GM18907 (cell line): ENCODE measurements around the gene PHF14.
"Not testable (repeated sequence)": the region's sequence is repeated elsewhere in the genome, so short reads cannot be mapped to it uniquely, and the experiment has no call there.

ENCODE experiments used
- ATAC-seq: cut with Tn5 transposase; IDR thresholded peaks from one replicate; pipeline ENCODE4 v1.9.1; 2021; ENCODE audit warnings: mild to moderate bottlenecking, moderate library complexity; ENCODE audit not compliant: unreplicated experiment

The PHF14 gene

DNA sequence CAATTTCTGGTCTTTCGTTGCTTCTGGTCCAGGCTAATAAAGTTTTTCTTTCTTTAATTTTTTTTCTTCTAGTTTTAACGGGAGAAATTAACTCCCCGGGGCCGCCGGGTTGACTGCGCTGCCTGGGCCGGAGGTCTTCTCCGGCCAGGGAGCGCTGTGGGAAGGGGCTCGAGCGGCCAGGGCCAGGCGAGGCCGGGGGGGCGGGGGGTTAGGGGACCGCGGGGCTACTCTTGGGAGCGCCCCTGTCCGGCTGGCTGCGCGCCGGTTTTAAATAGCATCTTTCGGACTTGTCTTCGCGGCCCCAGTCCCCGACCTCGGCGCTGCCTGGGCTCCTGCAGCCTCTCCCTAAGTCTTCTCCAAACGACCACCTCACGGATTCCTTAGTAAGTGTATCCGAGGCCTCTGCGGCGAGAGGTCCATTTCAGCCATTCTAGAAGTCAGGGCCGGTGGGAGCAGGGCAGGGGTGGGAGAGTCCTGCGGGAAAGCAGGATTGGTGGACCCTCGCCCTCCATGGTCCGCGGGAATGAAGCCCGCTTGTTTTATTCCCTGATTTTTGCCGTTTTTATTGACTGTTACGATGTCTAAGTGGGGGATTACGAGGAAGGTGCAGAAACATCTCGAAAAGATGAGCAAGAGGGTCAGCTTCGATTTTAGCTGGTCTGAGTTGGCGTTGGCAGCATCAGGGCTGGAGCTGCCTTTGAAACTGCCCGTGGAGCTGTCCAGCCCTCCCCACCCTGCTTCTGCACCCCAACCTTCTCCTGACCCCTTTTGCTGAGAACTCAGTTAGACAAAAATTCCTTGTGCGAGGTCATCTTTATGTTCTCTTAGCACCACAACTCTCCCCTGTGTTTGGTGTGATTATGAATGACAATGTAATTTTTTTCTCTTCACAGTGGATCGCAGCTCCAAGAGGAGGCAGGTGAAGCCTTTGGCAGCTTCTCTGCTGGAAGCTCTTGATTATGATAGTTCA, 555 bp downstream of the PHF14 start:
- ATAC-seq: peak; percentile 39

DNA sequence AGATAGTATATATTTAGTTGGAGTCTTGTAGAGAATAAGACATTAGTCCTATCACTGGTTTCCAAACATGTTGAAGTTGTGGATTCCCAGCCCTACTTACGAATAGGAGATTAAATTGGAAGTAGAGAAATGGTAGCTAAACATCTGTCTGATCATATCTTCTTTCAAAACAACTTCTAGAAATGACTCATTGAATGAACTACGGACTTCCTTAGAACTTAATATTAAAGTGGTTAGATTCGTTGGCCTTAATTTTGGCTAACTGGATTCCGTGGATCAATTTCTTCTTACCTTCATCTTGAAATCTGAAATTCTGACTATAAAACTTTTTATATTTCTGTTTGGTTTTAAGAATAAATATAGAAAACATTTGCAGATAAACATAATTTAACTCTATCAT, 3.4 kb downstream of the PHF14 start:
- ATAC-seq: no peak

DNA sequence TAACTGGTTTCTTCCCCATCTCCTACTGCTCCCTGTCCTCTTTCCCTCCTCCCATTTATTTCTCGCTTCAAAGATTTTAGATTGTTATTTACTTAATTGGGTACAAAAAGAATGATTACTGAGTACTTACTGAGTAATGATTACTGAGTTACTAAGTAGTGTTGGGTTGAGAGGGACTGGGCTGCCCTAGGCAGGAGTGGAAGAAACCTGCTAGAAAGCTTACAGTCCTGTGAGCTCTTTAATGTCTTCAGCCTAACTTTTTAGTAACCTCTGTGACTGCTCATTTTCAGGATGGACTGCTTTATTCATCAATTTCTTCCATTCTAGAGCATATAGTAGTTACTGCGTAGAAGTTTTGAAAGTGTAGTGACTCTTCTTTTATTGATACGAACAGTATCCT, 7.6 kb downstream of the PHF14 start:
- ATAC-seq: no peak

DNA sequence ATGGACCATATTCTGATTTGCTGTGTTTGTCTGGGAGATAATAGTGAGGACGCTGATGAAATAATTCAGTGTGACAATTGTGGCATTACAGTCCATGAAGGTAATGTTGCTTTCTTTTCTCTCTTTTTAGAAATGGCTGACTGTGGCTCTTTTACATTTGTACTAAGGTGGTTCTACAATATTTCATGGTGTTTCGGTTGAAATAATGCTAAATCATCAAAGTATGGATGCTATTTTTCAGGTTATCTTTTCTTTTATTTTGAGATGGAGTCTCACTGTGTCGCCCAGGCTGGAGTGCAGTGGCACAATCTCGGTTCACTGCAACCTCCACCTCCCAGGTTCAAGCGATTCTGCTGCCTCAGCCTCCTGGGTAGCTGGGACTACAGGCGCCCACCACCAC, 17.1 kb downstream of the PHF14 start:
- ATAC-seq: not testable (repeated sequence)

DNA sequence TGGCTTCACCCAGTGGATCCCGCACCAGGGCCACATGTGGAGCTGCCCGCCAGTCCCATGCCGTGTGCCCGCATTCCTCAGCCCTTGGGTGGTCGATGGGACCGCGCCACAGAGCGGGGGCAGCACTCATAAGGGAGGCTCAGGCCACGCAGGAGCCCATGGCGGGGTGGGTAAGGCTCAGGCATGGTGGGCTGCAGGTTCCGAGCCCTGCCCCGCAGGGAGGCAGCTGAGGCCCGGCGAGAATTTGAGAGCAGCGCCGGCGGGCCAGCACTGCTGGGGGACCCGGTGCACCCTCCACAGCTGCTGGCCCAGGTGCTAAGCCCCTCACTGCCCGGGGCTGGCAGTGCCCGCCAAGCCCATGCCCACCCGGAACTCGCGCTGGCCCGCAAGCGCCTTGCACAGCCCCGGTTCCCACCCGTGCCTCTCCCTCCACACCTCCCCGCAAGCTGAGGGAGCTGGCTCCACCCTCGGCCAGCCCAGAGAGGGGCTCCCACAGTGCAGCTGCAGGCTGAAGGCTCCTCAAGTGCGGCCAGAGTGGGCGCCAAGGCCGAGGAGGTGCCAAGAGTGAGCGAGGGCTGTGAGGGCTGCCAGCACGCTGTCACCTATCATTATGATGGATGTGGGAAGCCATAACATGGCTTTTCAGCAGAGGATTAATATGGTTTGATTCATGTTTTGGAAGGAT, 22.0 kb downstream of the PHF14 start:
- ATAC-seq: not testable (repeated sequence)

DNA sequence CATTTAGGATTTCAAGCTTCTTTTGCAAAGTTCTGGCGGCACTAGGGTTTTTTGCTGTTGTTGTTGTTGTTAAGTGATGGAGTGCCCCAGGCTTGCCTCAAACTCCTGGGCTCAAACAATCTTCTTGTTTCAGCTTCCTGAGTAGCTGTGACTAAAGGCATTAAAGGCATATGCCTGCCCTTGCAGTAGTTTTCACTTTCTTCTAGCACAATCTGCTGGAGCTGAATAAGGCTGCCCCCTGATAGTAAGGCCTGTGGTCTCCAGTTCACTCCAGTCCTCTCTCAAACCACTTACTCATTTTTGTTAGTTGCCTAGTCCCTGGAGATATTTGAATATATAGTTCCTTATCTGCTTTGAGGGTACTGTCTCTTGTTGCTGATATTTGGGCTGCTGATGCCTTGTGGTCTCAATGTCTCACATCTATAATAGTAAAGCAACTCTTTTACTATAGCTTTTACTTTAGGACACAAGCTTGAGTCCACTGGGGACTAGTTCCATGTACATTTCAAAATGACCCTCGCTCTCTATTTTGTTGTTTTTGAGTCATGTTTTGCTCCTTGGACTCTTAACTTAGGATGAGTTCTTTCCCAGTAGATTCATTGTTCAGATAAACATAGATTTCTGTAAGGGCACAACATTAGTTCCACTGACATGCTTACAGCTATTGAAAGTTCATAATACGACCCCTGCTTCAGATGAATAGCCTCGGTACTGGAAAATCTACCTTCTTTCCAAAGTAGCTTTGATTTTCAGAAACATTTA, 25.5 kb downstream of the PHF14 start:
- peak; percentile 47 for ATAC-seq

DNA sequence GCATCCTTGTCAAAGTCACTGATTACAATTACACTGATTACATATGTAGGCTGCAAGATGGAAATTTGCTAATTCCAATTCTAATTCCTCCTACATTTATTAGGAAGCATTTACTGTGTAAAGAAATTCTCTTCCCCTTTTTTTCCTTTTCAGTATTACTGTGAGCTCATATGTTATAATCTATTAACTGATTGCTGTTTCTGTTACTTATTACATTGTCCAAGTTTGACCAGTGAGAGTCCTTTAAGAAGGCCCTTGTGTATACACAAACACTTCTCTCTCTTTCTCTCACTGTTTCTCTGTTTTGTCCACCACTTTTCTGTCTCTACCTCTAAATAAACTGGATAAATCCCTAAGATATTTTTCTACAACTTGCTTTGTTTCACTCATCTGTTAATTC, 31.5 kb downstream of the PHF14 start:
- ATAC-seq: peak; percentile 81

DNA sequence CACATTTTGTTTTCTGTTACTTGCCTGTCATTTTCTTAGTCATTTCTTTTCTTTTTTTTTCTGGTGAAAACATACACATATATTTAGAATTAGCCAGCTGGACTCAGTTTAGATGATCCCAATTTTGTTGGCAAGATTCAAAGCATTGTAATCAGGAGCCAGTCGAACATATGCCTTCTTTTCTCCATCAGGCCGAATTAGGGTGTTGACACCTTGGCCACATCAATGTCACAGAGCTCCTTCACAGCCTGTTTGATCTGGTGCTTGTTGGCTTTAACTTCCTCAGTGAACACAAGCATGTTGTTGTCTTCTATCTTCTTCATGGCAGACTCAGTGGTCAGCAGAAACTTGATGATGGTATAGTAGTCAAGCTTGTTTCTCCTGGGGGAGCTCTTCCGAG, 32.6 kb downstream of the PHF14 start:
- ATAC-seq: no peak

DNA sequence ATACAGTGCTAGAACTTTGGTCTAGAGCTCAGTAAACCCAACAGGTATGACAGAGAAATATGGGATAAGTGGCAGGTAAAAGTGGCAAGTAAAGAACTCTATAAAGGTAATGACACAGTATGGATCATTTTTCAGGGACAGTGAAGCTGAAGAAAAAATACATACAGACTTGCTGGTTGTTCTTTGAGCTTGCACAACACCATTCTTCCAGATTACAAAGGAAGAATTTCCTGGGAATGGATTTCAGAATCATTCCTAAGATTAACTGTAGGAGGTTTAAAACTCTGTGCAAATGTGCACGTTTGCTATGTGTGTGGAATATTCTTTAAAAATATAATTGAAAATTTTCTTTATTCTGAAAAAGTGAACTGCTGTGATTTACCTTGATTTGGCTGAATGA, 36.0 kb downstream of the PHF14 start:
- no peak for ATAC-seq

DNA sequence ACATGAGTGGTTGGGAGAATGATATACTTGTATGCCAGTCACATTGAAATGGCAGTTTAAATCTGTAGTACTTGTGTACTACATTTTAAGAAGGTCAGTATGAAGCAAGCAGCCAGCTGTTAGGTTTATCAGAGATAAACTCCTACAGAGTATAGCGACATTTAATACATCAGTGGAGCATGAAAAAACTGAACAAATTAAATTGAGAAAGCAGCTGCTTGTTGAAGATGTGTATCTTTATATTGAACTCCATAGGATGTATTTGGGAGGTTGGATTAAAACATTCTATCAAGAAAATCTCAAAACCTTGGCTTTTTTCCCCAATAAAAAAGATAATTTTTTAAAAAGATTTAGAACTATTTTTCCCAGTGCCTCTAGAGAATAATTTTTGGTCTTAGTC, 47.8 kb downstream of the PHF14 start:
- ATAC-seq: no peak

DNA sequence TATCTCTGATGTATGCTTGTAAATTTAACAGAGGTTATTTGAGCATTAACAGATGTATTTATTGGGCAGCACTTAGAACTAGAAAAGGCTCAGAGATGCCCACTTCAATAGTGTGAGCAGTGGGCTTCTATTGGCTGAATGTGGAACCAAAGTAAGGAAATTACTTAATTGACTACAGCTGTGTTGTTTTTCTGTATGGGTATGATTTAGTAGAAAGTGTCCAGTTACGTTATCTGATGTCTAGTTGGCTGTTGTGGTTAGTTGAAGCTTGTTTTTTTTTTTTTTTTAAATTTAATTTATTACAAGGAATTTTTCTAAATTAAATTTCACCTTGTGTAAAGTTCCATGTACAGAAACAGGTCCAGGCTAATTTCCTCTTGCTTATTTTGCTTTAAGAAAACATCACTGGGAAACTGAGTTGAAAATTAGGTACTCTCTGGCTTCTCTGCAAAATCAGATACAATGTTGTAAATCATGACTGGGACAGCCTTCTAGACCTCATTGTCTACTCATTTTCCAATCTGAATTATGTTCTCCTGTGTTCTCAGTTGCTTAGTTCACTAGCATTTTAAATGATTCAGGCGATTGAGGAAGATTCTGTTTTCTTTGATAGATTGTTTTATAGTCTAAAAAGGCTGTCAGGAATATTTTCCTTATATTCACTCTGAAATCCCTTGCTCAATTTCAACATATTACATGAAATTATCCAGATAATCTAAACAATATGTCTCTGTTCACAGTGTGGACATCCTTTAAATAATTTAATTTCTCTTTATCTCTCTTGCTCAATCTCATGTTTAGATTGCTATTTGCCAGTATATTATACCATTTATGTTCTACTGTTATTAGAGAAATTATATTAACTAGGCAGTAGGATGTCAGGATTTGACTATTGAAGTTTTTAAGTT, 53.0 kb downstream of the PHF14 start:
- no peak for ATAC-seq

DNA sequence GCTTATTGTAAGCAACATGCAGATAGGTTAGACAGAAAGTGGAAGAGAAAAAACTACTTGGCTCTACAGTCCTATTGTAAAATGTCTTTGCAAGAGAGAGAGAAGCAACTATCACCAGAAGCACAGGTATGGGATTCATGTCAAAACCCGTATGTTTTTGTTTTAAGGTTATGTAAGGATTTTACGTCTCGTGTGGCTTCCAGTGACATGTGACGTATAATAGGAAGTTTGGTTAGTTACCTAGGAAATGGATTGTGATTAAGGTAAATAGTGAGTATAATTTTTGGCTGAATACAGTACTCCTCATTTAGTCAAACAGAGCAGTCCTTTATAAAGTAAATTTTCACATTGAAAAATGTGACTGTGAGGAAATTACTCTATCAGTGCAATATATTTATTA, 62.0 kb downstream of the PHF14 start:
- ATAC-seq: no peak

DNA sequence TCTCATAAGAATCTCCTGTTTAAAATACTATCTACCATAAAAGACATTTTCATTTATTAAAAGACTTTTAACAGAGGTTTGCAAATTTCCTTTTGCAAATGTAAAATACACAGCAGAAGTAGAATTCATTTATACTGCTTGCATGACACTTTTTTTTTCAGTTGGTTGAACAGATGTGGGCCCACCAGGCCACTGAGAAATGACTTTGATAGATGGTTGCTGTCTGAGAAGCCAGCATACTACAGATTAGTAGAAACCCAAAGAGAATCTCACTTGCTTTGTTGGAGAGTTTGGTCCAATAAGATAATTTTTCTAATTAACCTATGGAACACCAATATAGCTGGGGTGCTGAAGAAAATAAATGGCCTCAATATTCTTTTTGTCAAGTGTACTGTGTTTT, 66.3 kb downstream of the PHF14 start:
- ATAC-seq: no peak

DNA sequence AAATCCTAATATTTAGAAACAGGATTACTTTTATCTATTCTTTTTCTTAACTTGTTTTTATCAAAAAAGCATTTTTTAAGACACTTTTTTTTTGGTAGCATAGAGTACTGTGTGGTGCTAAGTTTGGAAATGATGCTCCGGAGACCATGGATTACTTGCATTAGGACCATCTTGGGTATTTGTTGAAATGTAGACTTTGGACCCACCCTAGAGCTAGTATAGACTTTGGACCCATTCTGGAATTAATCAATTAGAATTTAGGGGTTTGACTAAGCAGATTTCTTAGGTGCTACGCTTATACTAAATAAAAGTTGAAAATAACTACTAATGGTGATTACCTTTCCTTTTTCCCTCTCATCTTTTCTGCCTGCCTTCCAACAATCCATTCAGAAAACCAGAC, 80.4 kb downstream of the PHF14 start:
- no peak for ATAC-seq

DNA sequence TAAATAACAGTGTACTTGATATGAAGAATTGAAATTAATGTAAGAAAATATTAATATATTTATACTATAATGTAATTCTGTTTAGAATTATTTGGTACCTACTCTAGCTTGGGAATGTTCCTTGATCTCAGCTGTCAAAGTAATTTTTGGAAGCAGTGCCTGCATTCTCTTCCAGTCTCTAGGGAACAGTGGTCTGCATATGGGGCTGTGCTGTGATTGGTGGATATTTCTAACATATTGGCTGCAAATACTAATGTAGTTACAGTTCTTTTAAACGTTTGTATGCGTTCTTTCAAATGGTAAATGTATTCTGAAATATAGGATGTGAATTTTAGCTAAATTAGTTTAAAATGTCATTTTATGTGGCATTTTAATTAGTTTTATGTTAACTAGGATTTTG, 87.2 kb downstream of the PHF14 start:
- no peak for ATAC-seq

DNA sequence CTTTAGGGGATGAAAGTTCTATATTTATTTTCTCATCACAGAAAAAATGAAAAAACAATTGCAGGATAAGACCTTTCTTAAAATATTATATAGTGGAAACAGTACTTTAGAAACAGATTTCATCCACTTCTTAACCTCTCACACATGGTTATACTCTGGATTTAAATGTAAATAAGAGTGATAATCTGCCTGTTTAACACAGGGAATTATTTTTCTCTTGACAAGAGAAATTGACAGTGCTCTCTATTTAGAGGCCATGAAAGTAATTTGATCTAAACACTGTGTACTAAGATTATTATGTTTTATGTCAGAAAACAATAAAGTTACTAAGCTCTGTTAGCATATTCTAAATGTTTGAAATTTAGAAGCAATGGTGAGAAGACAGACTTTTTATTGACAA, 88.4 kb downstream of the PHF14 start:
- no peak for ATAC-seq

DNA sequence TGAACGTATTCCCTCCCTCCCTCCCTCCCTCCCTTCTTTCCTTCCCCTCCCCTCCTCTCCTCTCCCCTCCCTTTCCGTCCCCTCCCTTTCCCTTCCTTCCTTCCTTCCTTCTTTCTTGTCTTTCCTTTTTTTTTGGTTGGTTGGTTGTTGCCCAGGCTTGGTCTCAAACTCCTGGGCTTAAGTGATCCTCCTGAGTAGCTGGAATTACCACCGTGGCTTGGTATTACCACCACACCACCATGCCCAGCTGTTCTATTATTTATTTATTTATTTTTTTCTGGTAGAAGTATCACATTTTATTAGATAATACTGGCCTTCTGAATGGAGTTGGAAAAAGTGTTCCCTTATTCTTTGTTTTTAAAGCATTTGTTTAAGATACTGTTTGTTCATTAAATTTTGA, 95.9 kb downstream of the PHF14 start:
- ATAC-seq: no peak

DNA sequence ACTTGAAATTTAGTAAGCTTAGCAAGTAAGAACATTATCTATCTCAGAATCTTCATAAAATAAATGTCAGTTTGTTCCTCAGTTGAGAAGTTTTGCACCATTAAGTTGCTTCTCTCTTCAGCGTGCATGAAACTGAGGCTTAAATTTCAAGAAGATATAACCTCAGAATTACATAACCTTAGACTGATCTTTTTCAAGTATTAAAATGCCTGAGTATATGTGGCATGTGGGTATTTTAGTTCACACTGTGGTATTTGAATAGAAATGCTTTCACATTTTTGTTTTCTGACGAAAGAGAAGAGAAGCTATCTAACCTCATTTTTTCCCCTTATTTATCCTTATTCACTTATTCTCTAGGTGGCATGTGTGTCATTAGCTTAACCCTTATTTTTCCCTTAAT, 104.1 kb downstream of the PHF14 start:
- no peak for ATAC-seq

DNA sequence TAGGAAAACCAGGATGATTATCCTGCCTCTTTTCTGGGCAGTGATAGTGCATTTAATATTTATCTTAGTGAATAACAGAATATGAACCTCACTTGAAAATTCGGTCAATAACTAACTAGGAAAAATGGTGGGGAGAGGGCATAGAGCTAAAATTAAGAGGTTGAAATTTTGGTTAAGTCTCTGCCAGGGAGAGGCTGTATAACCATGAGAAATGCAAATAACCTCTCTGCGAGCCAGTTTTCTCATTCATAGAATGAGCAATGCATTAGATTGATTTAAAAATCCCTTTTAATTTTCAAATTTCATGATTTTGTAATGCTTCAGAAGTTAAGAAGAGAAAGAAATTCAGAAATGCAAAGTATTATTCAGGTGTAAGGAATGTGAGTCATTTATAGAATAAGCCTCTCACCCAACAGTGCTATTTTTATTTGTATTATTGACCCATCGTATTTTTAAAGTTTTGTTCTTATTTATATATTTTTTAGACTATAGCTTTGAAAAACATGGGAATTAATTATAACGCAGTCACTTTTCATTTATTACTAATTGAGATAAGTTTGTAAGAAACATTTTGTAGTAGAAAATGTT, 104.7 kb downstream of the PHF14 start:
- peak; percentile 43 for ATAC-seq

DNA sequence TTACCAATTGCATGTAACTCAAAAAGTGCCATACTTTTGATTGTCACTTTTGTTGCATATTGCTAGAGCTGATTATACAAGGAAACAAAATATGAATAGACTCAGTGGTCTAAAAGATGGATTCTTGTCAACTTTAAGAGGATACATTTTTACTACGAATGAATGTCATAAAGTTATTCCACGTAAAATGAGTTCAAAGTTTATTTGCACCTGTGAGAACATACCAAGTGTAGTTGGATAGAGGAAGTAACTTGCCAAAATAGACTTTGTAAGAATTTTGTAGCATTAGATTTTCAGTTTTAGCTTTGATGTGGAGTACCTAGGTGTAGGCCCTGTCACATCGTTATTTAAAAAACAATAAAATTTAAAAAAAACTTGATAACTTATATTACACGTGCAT, 106.2 kb downstream of the PHF14 start:
- no peak for ATAC-seq
